GM06990 (cell line): Measurements from ENCODE around the gene JADE1.

Experiments used
- DNase-seq: peaks from one replicate; pipeline ENCODE4 v3.0.0-alpha.2; 2011; ENCODE audit not compliant: insufficient read length; ENCODE audit errors: extremely low read depth
- H3K27me3 ChIP-seq: replicated peaks from 2 replicates; pipeline ENCODE4 v1.6.0; 2011; ENCODE audit warnings: low read length; ENCODE audit not compliant: control insufficient read depth, insufficient read depth
- H3K36me3 ChIP-seq: 2 replicates; pipeline ENCODE4 v1.5.1; 2011; ENCODE audit warnings: low read length; ENCODE audit not compliant: control insufficient read depth, insufficient read depth
- H3K4me3 ChIP-seq: replicated peaks from 2 replicates; pipeline ENCODE4 v1.5.1; 2011; ENCODE audit warnings: low read depth, mild to moderate bottlenecking, control low read depth, low read length
- CTCF ChIP-seq: IDR thresholded peaks from 2 replicates; pipeline ENCODE4 v1.5.1; 2011; ENCODE audit warnings: low read length, control low read depth, mild to moderate bottlenecking, inconsistent platforms; ENCODE audit not compliant: insufficient read depth, poor library complexity, severe bottlenecking

Gene JADE1

GRCh38 chr4:128858879-128859671 lies 49.6 kb downstream of the JADE1 start:
- no peak for DNase-seq
- Histone ChIP-seq H3K4me3 (no peak overlapping the region), H3K27me3 (no peaks in the 10 kb centered on the region), H3K36me3 (peaks cover 19% of the 10 kb centered on the region)
- no peak for TF ChIP-seq CTCF

GRCh38 chr4:128859887-128860677 lies 50.6 kb downstream of the JADE1 start:
- TF ChIP-seq CTCF, result no peak
- Histone ChIP-seq H3K4me3 (no peak overlapping the region), H3K36me3 (peaks cover 17% of the 10 kb centered on the region), H3K27me3 (no peaks in the 10 kb centered on the region)
- peak; percentile 30 for DNase-seq

- Histone ChIP-seq H3K27me3 (no peaks in the 10 kb centered on the region), H3K4me3 (no peak overlapping the region), H3K36me3 (peaks cover 14% of the 10 kb centered on the region)
- TF ChIP-seq CTCF, result no peak
- DNase-seq, result no peak
Observed at GRCh38 chr4:128861856-128862518, 52.5 kb downstream of the JADE1 start.

- peak; percentile 66 for DNase-seq
- no peak for TF ChIP-seq CTCF
- H3K36me3 ChIP-seq, result peaks cover 12% of the 10 kb centered on the region
- no peaks in the 10 kb centered on the region for H3K27me3 ChIP-seq
- H3K4me3 ChIP-seq, result peak overlapping the region; percentile 14; the same call in 1 of the 2 replicates
Observed at GRCh38 chr4:128862608-128863311, 53.3 kb downstream of the JADE1 start.

GRCh38 chr4:128863312-128864075 lies 54.0 kb downstream of the JADE1 start:
- peak; percentile 39 for DNase-seq
- Histone ChIP-seq H3K4me3 (peak overlapping the region; percentile 7; the same call in 1 of the 2 replicates), H3K36me3 (peaks cover 11% of the 10 kb centered on the region), H3K27me3 (no peaks in the 10 kb centered on the region)
- peak; percentile 75 for TF ChIP-seq CTCF
